Stimulated activated CD4-positive, alpha-beta T cell treated with anti-CD3 and anti-CD28 coated beads, Interleukin-4, amount 100 ng/mL, for 1 hour (primary cell): Measurements from ENCODE around the gene SPOCK1.
"Not testable (repeated sequence)": the region's sequence is repeated elsewhere in the genome, so short reads cannot be mapped to it uniquely, and the experiment has no call there.

Experiments
- DNase-seq: peaks from one replicate; pipeline ENCODE4 v3.0.0-alpha.2; 2020

Gene SPOCK1

DNA sequence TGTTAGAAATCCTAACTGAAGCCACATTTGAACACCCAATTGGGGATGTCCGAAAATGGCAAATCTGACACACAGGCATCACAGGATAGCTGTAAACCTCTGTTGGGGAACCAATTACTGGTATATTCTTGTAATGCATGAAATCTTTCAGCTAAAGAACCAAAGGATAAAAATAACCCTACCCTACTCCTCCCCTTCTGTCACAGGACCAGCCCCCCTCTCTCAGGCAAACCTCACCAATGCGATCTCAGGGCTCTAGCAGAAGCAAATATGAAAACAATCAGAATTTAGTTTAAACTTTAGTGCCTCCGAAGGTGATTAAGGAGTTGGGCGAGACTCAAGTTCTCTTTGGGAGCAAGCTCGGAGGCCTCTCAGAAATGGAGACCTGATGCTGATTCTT is 499.3 kb downstream of the SPOCK1 start:
- DNase-seq: no peak

DNA sequence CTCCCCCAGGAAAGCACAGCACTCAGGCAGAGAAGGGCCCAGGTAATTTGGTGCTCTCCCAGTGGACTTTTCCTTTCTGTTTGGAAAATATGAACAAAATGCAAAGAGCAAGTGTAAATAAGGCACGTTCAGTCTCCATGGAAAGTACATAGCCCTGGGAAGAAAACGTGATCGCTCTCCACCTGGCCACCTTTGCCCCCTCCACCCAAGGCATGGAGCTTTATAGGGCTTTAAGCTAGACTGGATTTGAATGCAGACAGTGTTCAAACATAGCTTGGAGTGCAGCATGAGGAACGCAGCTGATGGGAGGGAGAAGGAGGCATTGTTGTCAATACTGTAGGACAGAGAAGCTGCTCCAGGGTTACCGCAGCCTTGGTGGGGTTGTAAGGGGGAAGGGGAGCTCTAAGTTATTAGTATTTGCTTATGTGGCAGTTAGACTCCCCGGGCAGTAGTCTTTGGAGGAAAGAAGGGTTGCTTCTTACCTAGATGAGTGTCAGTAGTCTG is 500.2 kb downstream of the SPOCK1 start:
- DNase-seq: no peak

DNA sequence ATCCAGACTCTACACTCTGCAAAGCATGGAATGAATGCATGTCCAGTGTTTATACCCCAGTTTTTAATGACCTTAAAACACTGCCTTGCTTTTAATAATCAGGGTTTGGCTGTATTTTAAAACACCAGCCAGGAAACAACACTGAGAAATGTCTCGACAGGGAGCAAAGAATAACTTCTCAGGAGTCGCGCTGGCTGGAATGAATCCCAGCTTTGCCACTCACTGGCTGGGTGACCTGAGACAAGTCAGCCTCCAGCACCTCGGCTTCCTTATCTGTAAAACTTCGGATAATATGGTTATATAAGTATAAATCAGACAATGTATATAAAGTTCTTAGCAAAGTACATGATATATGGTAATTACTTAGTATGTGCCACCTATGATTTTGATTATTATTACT is 505.0 kb downstream of the SPOCK1 start:
- no peak for DNase-seq

DNA sequence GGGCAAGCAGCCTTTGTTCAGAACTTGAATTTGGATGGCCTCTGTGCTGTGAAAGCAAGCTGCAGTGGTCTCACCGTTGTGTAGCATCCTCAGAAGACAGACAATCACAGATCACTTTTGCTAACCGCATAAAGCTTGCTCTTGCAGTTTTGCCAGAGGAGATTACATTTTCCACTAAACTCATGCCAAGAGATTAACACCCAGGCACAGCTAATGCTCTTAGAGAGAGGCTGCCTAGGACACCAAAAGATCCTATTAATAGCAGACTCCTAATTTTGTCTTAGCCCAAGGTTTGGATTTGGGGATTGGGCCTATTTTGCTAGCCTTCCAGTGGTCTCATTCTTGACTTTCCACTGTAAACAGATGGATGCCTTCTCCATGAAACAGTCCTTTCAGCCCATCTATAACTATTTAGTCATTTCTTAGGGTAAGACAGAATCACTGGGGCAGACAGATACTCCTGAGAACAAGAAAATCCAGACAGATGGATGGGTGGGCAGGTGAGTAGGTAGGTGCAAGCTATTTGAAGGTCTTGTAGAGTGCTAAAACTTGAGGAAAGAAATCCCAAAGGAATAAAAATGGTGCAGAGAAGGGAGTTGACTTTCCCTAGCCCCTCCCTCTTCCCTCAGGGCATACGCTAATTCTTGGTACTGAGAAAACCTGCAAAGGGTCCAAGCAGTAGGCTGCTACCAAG is 506.2 kb downstream of the SPOCK1 start:
- DNase-seq: no peak

DNA sequence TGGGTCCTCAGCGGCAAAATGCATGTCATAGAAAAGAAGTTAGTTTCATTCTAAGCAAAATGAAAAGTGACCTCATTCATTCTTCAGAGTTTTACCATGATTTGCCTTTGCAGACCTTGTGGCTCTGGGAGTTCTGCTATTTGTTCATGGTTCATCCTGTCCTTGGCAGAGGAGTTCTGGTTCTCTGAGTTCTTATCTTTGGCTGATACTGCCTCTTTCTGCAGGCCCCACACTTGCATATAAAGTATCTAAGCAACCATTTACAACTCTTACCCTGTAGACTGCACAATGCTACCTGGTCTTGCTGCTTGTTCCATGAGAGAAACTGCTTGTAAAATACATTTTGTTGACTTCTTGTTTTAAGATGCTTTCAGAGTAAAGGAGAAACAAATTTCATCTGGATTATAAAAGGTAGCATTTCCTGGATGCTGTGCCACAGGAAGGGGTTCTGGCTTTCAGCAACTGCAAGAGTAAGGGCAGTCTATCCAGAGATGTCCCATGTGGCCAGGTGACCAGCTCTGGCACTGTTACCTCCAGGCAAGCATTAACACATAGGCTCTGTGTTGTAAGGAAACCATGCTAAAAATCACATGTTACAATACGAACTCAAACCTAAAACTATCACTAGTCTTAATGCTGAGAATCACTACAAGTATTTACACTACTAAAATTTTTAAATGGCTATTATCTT is 513.2 kb downstream of the SPOCK1 start:
- DNase-seq: no peak

DNA sequence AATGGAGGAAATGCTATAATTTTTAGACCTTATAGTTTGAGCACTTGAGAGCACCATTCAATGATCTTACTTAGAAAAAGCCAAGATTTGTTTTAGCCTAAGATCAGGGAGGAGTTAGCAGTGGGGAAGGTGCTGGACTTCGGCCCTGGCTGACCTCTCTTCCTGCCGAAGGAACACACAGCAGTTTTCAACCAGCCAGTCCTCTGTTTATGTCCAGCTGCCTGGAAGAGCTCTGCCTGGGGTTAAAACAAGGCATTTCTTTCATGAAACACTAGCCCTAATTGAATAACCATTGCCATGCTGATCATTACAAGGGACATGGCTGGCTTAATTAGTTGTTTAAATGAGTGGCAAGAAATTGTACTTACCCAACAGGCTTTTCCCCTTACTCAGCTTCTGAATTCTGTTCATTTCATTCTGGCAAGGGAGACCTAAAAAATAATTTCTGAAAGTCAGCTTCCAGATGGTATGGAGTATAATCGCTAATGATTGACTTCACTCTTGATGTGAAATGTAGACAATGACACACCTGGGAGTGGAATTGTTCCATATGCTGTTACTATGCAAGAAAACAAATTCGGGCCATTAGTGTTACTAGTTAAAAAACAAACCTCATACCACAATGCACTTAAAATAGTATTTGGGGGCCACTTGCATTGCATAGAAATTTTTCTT is 514.2 kb downstream of the SPOCK1 start:
- no peak for DNase-seq

DNA sequence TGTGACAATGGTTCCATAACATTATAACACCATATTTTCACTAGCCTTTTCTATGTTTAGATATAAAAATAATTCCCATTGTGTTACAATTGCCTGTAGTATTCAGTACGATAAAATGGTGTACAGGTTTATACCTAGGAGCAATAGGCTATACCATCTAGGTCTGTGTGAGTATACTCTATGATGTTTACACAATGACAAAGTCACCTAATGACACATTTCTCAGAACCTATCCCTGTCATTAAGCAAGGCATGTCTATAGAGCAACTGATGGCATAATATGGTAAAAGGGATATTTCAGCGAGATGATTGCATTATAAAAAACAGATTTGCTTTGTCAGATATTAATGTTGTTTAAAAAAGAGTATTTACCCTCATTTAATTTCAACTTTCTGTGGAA is 517.2 kb downstream of the SPOCK1 start:
- DNase-seq: no peak

DNA sequence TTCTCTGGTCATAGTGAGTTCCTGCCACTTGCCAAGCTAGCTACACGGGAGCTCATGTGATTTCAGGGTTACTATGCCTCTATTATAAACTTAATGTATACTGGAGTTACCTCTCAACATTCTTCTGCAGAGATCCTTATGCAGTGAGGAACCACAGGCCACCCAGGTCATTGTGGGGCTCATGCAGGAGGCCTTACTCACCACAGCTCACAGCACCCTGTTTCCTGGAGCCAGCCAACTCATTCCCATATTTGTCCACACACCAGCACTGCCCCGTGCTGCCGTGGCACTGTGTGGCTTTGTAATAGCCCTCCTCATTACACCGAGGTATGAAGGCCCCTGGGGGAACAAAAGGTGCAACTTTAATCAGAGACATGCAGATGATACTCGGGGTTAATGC is 520.0 kb downstream of the SPOCK1 start:
- no peak for DNase-seq

DNA sequence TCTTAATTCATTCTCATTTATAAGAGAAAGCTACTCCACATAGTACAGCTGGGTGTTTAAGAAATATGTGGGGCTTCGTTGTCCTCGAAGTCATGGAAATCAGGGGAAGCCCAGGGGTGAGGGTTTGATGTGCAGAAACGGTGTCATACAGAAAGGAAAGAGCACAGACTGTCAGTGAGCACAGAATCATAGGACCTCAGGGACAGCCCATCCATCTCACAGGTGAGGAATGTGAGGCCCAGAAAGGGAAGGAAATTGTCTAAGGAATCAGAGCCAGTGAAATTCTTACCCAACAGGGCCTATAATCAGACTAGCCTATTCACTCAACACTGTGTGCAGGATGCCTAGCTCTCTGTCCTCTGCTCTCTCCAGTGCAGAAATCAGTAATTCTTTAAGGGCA is 535.6 kb downstream of the SPOCK1 start:
- no peak for DNase-seq

DNA sequence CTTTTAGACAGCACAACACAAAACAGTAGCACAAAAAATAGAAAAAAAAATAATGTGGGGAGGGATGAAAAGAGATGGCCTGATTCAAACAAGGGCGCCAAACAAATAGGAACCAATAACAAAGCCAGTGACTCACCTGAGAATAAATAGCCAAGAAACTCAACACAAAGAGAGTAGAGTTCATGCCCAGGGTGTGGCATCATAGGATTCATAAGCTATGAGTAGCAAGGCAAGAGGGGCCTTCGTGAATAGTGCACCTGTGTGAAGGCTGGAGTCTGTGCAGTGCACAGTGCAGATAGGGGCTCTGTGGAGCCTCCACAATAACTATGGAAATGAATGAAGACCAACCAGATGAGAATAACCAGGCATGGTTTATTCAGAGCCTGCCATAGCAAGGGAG is 541.7 kb downstream of the SPOCK1 start:
- DNase-seq: no peak

DNA sequence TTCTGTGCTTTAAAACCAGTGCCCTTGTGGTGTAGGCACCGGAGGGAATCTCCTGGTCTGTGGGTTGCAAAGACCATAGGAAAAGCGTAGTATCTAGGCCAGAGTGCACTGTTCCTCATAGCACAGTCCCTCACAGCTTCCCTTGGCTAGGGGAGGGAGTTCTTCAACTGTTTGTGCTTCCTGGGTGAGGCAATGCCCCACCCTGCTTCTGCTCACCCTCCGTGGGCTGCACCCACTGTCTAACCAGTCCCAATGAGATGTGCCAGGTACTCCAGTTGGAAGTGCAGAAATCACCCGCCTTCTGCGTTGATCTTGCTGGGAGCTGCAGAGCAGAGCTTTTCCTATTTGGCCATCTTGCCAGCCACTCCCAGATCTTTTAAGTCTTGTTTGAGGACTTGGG is 545.0 kb downstream of the SPOCK1 start:
- not testable (repeated sequence) for DNase-seq

DNA sequence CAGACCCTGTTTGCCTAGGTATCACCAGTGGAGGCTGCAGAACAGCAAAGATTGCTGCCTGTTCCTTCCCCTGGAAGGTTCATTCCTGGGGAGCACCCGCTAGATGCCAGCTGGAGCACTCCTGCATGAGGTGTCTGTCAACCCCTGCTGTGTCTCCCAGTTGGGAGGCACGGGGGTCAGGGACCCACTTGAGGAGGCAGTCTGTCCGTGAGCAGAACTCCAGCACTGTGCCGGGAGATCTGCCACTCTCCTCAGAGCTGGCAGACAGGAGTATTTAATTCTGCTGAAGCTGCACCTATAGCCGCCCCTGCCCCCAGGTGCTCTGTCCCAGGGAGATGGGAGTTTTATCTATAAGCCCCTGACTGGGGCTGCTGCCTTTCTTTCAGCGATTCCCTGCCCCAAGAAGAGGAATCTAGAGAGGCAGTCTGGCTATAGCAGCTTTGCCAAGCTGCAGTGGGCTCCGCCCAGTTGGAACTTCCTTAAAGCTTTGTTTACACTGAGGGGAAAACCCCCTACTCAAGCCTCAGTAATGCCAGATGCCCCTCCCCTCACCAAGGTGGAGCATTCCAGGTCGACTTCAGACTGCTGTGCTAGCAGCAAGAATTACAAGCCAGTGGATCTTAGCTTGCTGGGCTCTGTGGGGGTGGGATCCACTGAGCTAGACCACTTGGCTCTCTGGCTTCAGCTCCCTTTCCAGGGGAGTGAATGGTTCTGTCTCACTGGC is 545.6 kb downstream of the SPOCK1 start:
- not testable (repeated sequence) for DNase-seq

DNA sequence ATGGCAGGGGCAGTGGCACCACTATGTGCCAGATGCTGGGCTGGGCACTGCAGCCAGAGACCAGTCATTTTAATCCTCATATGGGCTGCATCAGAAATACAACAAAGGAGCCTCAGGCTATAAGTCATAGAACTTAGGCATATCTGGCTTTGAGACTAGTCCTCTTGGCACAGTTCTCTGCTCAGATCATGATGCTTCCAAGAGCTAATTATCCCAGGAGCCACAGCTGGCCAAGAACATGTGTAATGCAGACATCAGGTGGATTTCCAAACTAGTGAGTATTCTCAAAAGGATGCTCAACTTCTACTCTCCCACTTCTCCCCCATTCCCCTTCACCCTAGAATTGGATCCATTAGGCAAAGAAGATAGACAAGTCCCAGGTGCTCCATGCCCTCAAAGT is 571.6 kb downstream of the SPOCK1 start:
- DNase-seq: no peak

DNA sequence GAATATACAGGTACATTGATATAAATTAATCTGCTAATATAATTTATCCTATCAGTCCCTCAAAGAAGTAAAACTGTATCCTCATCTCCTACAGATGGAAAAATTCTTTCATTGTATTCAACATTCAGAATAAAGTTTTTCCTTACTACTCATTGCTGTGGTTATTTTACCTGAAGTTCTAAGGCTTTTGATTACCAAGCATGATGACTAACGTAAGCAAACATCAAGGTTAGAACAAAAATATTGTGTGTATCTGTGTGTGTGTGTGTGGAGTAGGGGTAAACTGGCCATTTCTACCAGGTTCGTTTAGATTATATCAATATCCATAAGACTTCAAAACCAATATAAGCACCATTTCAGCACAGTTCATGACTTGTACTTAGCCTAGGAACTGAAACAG is 573.1 kb downstream of the SPOCK1 start:
- no peak for DNase-seq
